GM18520 (cell line): ENCODE measurements around the gene PTTG1IP2.

Experiments used
- ATAC-seq: cut with Tn5 transposase; IDR thresholded peaks from one replicate; pipeline ENCODE4 v1.9.1; 2021; ENCODE audit not compliant: unreplicated experiment

PTTG1IP2 gene

GRCh38 chr7:90474284-90475210 is 5.1 kb downstream of the PTTG1IP2 start:
- no peak for ATAC-seq

DNA sequence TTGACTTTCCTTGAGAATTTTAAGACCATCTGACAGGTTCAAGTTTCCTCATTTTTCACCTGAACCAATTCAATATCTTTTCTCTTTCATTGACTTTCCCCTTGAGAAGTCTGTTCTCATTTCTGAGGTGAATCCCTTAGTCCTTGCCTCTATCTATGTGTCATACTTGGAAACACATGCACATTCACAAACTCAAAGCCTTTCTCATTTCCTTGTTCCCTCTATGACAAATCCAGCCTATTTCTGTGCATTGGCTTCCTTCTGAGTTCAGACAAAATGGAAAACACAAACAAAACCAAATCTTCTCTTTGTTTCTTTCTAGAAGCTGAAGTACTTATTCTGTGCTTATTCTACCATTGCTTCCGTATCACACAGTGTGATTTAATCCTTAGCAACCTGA is 13.8 kb downstream of the PTTG1IP2 start:
- ATAC-seq, result no peak

- no peak for ATAC-seq
Observed at GRCh38 chr7:90484706-90485105, 15.3 kb downstream of the PTTG1IP2 start.

DNA sequence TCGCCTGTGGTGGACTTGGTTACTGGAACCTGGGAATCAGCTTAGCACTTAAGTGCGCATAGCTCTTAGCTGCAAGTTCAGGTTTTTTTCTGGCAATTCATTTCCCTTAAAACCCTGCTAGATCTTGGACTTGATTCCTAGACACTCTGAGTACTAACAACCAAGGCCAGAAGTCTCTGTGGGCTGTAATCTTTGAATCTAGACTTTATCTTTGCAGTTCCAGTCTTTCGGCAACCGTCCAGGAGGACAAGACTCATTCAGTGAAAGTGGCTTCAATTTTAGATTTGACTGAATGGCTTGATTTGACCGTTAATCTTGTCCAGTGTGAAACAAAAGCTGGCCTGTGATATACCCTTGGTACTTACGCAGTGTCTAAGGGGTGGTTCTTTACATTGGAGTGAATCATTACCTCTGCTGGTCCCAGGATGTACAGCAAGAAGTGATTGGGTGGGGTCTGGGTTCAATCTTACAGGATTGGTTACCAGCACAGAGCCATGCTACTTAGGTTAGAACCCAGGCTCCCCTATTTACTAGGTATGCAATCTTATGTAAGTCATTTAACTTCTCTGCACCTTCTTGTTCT is 16.4 kb downstream of the PTTG1IP2 start:
- no peak for ATAC-seq

DNA sequence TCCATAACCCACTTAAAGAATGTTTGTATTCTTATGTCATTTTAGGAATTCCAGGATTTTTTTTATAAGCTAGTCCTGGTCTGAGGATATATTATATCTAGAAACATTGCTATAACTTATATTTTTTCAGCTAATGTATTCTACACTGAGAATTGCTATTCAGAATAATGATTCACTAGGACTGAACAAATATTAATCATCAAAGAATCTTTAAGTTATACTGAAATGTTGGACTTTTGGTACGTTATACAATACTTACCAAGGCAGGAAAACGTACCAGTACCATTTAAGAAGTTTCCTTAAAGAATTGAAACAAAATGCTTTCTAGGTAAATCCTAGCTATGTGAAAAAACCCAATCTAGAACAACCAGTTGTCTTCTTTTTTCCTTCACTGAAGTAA is 18.4 kb downstream of the PTTG1IP2 start:
- no peak for ATAC-seq

DNA sequence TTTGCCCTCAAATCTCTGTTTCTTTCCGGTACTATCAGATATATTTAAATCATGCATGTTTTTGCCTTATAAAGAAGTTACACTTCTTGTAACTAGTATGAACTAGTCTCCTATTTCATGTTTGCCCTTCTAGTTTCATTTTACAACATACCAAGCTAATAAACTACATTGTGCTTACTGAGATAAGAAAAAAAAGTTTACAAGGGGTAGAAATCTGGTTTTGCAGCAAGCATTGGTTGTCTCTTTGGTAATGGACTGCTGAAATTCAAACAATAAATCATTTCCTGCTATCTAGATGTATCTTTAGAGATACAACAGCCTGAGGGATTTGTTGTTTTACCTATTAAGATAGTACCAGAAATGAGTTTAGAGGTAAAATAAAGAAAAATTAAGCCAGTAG is 18.8 kb downstream of the PTTG1IP2 start:
- ATAC-seq, result no peak

DNA sequence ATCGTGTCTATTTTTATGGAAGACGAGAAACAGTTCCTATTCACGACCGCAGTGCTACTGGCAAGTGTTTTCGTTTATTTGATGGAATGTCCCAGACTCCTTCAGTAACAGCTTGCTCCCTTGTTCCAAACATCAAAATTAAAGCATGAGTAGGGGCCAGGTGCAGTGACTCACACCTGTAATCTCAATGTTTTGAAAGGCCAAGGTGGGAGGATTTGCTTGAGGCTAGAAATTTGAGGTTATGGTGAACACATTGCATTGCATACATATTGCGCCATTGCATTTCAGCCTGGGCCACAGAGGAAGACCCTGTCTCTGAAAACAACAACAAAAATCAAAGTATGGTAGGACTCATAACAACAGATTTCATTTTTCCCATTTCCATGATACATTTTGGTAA is 22.8 kb downstream of the PTTG1IP2 start:
- no peak for ATAC-seq

GRCh38 chr7:90495241-90495640 is 25.8 kb downstream of the PTTG1IP2 start:
- no peak for ATAC-seq

DNA sequence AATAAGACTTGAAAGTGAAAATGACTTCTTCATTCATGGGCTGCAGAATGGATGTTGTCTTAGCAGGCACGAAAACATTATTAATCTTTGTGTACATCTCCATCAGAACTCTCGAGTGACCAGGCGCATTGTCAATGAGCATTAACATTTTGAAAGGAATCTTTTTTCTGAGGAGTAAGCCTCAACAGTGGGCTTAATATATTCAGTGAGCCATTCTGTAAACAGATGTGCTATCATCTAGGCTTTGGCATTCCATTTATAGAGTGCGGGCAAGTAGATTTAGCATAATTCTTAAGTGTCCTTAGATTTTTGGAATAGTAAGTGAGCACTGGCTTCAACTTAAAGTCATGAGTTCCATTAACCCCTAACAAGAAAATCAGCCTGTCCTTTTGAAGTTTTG is 33.1 kb downstream of the PTTG1IP2 start:
- ATAC-seq, result no peak

DNA sequence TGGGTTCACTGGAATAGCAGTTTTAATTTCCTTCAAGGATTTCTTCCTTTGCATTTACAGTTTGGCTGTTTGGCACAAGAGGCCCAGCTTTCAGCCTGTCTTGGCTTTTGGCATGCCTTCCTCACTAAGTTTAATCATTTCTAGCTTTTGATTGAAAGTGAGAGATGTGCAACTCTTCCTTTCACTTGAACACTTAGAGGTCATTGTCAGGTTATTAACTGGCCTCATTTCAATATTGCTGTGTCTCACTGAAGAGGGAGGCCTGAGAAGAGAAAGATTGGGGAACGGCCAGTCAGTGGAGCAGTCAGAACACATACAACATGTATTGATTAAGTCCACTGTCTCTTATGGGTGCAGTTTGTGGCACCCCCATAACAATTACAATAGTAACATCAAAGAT is 33.9 kb downstream of the PTTG1IP2 start:
- ATAC-seq, result no peak

GRCh38 chr7:90507692-90508091 is 38.3 kb downstream of the PTTG1IP2 start:
- no peak for ATAC-seq

DNA sequence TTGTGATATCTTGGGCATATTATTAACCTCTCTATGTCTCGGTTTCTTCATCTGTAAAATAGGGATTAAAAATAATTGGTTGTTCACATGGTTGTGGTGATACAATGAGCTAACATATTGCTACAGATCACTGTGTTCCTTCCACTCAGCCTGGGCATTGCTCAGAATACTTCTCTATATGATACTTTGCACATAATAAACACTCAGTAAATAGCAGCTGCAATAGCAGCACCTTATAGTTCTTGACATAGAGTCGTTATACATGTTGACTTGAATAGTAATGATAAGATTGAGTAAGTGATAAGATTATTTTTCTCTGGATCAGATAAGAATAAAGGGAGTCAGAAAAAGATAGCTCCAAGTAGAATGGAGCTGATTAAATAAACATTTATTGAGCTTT is 42.3 kb downstream of the PTTG1IP2 start:
- ATAC-seq, result no peak

GRCh38 chr7:90512821-90513254 is 43.4 kb downstream of the PTTG1IP2 start:
- no peak for ATAC-seq

GRCh38 chr7:90516257-90516656 is 46.8 kb downstream of the PTTG1IP2 start:
- no peak for ATAC-seq

DNA sequence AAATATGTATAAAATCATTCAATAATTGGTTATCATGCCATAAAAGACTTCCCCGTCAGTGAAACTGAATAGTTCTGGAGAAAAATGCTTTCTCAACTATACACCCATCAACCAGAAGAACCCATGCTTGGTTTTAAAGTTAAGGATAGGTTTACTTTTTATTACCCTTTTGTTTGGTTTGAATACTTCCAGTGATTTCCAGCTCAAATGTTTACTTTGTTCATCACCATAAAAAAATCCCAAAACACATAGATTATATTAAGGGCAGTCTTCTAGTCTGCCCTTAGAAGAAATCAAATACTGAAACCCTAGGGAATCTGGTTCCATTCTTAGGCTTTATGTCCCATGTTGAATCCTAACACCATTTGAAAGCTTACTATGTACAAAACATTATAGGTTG is 49.2 kb downstream of the PTTG1IP2 start:
- no peak for ATAC-seq

- no peak for ATAC-seq
Observed at GRCh38 chr7:90520484-90520883, 51.0 kb downstream of the PTTG1IP2 start.

DNA sequence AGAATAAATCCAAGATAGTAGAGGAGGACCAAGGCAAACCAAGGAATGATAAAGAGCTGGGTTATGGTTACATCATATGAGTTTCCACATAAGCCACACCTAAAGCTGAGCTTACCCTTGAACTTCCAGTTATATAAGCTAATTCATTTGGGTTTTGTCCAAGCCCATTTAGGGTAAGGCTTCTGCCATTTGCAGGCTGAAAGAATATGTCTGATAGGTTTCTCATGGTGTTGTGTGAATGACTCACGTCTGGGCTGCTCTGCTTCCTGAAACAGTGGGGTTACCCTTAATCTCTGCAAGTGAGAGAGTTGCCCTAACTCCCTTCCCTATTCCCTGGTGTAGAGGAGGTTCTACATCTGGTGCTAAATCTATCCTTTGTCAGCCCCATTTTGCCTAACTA is 60.8 kb downstream of the PTTG1IP2 start:
- ATAC-seq, result no peak

GRCh38 chr7:90532231-90532929 is 62.9 kb downstream of the PTTG1IP2 start:
- no peak for ATAC-seq

DNA sequence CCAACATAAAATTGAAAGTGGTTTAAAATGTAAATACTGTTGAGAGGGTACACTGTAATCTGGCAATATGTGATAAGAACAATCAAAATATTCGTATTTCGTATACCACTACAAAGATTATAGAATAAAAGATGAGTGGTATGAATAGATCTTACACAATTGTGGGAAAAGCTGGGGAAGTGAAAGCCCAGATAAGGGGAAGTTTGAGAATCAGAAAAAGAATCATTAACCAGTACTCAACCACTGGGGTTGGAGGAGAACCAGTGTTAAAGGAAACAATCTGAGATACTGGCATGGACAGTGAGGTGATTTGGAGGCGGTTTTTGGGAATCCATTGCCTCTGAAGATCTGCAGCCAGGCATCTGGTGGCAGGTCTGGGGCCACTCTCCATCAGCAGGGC is 67.0 kb downstream of the PTTG1IP2 start:
- peak; percentile 52 for ATAC-seq

DNA sequence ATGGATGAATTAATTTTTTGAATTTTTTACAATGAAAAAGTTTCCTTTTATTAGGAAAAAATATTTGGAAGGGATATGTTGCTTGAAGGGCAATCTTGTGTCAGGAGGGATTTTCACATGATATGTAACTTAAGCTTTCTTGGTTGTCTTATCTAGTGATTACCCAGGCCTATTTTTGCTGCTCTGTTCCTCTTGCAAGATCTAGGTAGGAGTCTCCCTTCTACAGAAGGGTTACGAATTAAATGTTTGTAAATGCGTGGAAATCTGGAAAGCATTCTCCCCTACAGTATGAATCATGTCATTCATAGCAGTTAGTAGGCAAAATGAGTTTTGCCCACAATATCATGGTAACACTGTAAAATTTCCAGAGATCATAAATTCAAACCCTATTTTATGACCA is 69.0 kb downstream of the PTTG1IP2 start:
- ATAC-seq, result no peak

- ATAC-seq, result no peak
Observed at GRCh38 chr7:90540406-90540805, 71.0 kb downstream of the PTTG1IP2 start.

- ATAC-seq, result no peak
Observed at GRCh38 chr7:90551036-90551435, 81.6 kb downstream of the PTTG1IP2 start.
